ENCODE data around the gene DPYD.

The DPYD gene

GRCh38 chr1:97501628-97502027 is 419.2 kb downstream of the DPYD start:
- DNase-seq (ENCODE audit: extremely low read depth, low read depth) = no peak
- TF ChIP-seq CTCF (IDR thresholded peaks at IDR 0.05; ENCODE audit: low read depth, low read length, missing control alignments) = no peak
- H3K4me3 ChIP-seq (replicated peaks; ENCODE audit: low read depth, low read length) = no peak overlapping the region

- no peak for TF ChIP-seq CTCF (IDR thresholded peaks at IDR 0.05; ENCODE audit: low read depth, low read length, missing control alignments)
- DNase-seq (ENCODE audit: extremely low read depth, low read depth) = no peak
- no peak overlapping the region for H3K4me3 ChIP-seq (replicated peaks; ENCODE audit: low read depth, low read length)
Observed at GRCh38 chr1:97500760-97501159, 420.1 kb downstream of the DPYD start.

GRCh38 chr1:97499667-97500066 is 421.2 kb downstream of the DPYD start:
- TF ChIP-seq CTCF (IDR thresholded peaks at IDR 0.05; ENCODE audit: low read depth, low read length, missing control alignments) = no peak
- DNase-seq (ENCODE audit: extremely low read depth, low read depth) = no peak
- no peak overlapping the region for H3K4me3 ChIP-seq (replicated peaks; ENCODE audit: low read depth, low read length)

GRCh38 chr1:97489834-97490233 is 431.0 kb downstream of the DPYD start:
- H3K4me3 ChIP-seq (replicated peaks; ENCODE audit: low read depth, low read length) = no peak overlapping the region
- DNase-seq (ENCODE audit: extremely low read depth, low read depth) = peak; percentile 4
- no peak for TF ChIP-seq CTCF (IDR thresholded peaks at IDR 0.05; ENCODE audit: low read depth, low read length, missing control alignments)

- H3K4me3 ChIP-seq (replicated peaks; ENCODE audit: low read depth, low read length) = no peak overlapping the region
- no peak for TF ChIP-seq CTCF (IDR thresholded peaks at IDR 0.05; ENCODE audit: low read depth, low read length, missing control alignments)
- no peak for DNase-seq (ENCODE audit: extremely low read depth, low read depth)
Observed at GRCh38 chr1:97488530-97488929, 432.3 kb downstream of the DPYD start.

GRCh38 chr1:97482022-97482421 is 438.8 kb downstream of the DPYD start:
- TF ChIP-seq CTCF (IDR thresholded peaks at IDR 0.05; ENCODE audit: low read depth, low read length, missing control alignments) = no peak
- H3K4me3 ChIP-seq (replicated peaks; ENCODE audit: low read depth, low read length) = no peak overlapping the region
- DNase-seq (ENCODE audit: extremely low read depth, low read depth) = no peak

- TF ChIP-seq CTCF (IDR thresholded peaks at IDR 0.05; ENCODE audit: low read depth, low read length, missing control alignments) = no peak
- no peak for DNase-seq (ENCODE audit: extremely low read depth, low read depth)
- no peak overlapping the region for H3K4me3 ChIP-seq (replicated peaks; ENCODE audit: low read depth, low read length)
Observed at GRCh38 chr1:97467445-97467844, 453.4 kb downstream of the DPYD start.

All from HFF-Myc (cell line).